Cardiac septum (tissue), 1 donor: ENCODE results near the gene TMEM79. TPM values are rescaled to one million over a fixed set of nuclear protein-coding genes. Genes with fewer than 3 reads are reported as not detected.

Experiments
- DNase-seq: peaks from one replicate; pipeline ENCODE4 v3.0.0-alpha.2; 2020; ENCODE audit warnings: low spot score
- intact Hi-C: fragments of 100-400 bp; cut with DNase I; formaldehyde crosslinking; loops from one replicate; pipeline ENCODE4 v1.14.0; 2022
- long read RNA-seq: library from polyadenylated mRNA; unstranded; transcript quantifications from one replicate; pipeline ENCODE4 v2.0.0, GENCODE V29; 2021
- total RNA-seq: library from RNA; stranded (reverse); fragmentation: NEBNext Ultra II Directional; extraction: Animal tissue kit (Norgen Biotek cat#: 25700); gene quantifications from one replicate; pipeline ENCODE4 v1.2.1, GENCODE V29; 2021
- donor health status: DM: no; HTN: no; CAD: no.

TMEM79 gene
- total RNA-seq, result 2.2 TPM
- long read RNA-seq, partial matches to known transcripts, result 3 of 5 reads
- long read RNA-seq, other reads (novel, unspliced or antisense), result 1 of 5 reads

GRCh38 chr1:156284112-156284511 lies at the start of gene TMEM79:
Gene TMEM79 (plus strand): TSS chr1:156284325. CDS start chr1:156285227, 902 bp downstream.
- intact Hi-C loops, result loop anchor here (5.0 kb wide), 1 partner anchor 122 kb away; no protein-coding TSS in a partner anchor

GRCh38 chr1:156236164-156236563 lies 48.0 kb upstream of the TMEM79 start:
- intact Hi-C loops, result no loop called here
- DNase-seq, result no peak

More at GRCh38 chr1:156284112-156284511, at the start of gene TMEM79:
- DNase-seq, result no peak

DNA sequence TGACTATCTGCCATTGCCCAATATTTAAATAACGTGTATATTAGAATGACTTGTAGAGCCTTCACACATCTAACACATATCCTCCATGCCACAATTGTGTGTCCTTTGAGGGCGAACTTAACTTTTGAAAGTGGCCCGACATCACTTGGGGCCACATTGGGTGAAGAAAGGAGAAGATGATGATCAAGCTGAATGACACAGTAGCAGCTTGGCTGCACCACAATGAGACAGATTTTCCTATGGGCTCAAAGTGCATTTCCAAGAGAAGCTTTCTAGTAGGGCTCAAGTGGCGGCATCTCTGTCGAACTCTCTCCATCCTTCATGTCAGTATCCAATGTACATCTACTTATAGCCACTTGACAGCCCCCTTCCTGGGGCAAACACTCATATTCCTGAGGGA lies 45.9 kb upstream of the TMEM79 start:
- DNase-seq, result no peak
- intact Hi-C loops, result no loop called here

GRCh38 chr1:156241311-156241811 lies 42.8 kb upstream of the TMEM79 start:
- no peak for DNase-seq
- intact Hi-C loops, result no loop called here

DNA sequence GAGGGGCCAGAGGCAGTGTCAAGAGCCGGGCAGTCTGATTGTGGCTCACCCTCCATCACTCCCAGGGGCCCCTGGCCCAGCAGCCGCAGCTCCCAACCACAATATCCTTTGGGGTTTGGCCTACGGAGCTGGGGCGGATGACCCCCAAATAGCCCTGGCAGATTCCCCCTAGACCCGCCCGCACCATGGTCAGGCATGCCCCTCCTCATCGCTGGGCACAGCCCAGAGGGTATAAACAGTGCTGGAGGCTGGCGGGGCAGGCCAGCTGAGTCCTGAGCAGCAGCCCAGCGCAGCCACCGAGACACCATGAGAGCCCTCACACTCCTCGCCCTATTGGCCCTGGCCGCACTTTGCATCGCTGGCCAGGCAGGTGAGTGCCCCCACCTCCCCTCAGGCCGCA lies 42.2 kb upstream of the TMEM79 start, which contains the start of gene BGLAP:
Gene BGLAP, plus strand, starts transcription at position 259 of the 400 bp plus-strand sequence. Its CDS starts 48 bp downstream, at position 307.
- intact Hi-C loops, result no loop called here
- DNase-seq, result no peak

GRCh38 chr1:156242738-156243137 lies 41.4 kb upstream of the TMEM79 start:
- no peak for DNase-seq
- intact Hi-C loops, result no loop called here

DNA sequence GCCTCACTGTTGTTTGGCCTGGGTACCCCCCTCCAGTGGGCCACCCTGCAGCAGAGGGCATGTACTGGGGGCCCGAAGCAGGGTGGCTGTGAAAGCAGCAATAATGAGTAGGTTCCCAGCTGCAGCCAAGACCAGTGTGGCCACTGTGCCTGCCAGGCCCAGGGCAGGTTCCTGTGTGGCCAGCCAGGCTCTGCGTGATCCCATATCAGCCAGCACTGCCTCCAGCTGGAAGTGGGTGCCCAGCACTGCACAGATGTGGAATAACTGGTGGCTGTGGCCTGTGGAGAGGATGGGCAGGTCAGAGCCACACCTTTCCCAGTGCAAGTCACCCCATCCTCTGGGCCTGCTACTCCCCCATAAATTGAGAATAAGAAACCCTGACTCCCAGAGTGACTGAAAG lies 40.0 kb upstream of the TMEM79 start:
- intact Hi-C loops, result no loop called here
- DNase-seq, result no peak

DNA sequence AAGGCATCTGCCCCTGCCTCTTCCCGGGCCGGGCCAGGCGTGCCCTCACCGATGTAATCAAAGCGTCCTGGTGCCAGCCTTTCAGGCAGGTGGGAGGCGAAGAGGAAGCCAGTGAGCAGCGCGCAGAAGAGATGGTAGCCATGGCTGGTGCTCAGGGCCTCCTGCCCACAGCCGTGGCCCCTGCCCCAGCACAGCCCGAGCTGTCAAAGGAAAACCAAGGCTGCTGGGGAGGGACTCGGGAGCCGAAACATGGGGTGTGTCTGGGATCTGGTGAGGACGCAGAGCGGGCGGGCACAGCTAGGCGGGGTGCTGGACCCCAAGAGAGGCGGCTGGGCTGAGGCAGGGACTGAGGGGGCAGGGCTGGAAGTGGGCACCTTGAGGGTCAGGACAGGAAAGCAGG lies 39.4 kb upstream of the TMEM79 start:
- intact Hi-C loops, result no loop called here
- no peak for DNase-seq

GRCh38 chr1:156245451-156246232 lies 38.5 kb upstream of the TMEM79 start:
- DNase-seq, result no peak

DNA sequence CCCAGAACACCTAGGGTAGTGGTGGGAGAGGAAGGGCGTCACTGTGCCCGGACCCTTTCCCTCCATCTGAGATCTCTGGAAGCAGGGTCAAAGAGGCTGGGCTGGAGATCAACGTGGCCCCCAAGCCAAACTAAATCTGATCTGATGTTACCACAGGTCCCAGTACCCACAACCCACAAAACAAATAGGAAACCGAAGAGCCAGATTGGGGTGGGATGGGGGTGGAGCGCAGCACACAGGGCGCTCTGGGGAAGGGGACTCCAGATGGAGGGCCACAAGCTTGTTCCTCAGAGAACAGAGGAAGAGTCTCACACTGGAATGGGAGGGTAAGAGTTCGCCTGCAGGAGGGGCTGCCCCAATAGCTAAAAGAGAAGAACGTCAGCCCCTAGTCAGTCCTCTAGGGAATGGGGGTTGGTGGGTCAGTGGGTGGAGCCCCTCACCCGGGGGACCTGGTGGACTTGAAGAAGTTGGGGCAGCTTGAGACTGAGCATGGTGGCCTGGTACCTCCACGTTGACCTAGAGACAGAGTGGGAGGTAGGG lies 37.8 kb upstream of the TMEM79 start:
- intact Hi-C loops, result no loop called here
- DNase-seq, result no peak

More at GRCh38 chr1:156245451-156246232, 38.5 kb upstream of the TMEM79 start:
- intact Hi-C loops, result no loop called here

GRCh38 chr1:156246781-156247459 lies 37.2 kb upstream of the TMEM79 start:
- intact Hi-C loops, result no loop called here
- no peak for DNase-seq

DNA sequence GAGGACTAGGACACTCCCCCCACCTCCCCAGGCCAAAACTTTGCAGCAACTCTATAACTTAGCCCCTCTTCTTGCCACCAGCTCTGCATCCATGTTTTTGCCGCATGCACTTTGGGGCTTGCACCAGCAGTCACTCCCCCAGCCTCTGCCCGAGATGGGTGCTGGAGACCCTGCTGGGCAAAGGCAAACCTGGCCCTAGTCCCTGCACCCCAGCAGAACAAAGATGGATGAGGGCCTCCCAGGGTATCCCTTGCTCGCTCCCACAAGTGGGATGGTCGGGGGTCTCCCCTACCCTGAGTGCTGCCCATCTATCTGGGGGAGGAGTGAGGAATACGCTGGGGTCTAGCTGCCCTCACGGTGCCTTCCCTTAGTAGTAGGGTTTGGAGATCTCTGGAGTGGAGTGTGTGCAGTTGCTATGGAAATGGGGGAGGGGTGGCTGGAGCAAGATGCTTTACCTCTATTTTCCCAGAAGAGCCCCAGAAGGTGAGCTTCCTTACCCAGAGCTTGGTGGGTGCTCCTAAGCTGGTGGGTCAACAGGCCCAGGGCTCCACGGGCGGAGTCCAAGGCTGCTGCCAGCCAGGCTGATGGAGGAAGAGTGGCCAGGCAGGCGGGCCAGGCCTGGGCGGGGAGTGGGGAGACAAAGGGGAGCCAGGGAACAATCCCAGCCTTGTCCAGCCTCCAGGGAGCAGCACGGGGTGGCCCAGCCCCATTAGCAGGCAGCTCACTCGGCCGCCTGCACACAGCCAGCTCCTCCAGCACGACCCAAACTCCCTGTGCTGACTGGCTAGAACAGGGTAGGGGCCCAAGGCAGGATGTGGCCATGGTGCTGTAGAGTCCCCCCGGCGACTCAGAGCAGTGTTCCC lies 36.4 kb upstream of the TMEM79 start, which contains the start of gene PAQR6:
Gene PAQR6, minus strand, starts transcription at position 597 of the 863 bp plus-strand sequence. CDS start 1,325 bp downstream, outside the sequence.
- intact Hi-C loops, result no loop called here
- DNase-seq, result no peak

DNA sequence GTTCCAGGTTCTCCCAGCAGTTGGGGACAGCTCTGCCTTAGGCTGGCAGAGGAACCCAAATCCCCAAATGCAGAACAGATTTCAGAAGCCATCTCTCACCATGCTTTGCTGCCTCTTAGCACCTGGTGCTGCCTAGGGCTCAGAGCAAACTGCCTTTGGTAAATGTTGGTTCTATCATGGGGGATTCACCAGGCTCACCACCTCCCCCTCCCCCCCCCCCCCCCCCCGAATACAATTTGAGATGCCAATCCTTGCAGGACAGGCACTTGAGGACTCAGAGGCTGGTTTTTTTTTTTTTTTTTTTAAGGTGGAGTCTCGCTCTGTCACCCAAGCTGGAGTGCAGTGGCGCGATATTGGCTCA lies 35.8 kb upstream of the TMEM79 start:
- no peak for DNase-seq
- intact Hi-C loops, result no loop called here

- intact Hi-C loops, result no loop called here
Observed at GRCh38 chr1:156249593-156249992, 34.5 kb upstream of the TMEM79 start.

GRCh38 chr1:156251527-156251926 lies 32.6 kb upstream of the TMEM79 start:
- no peak for DNase-seq
- intact Hi-C loops, result no loop called here

More at GRCh38 chr1:156249593-156249992, 34.5 kb upstream of the TMEM79 start:
- no peak for DNase-seq

DNA sequence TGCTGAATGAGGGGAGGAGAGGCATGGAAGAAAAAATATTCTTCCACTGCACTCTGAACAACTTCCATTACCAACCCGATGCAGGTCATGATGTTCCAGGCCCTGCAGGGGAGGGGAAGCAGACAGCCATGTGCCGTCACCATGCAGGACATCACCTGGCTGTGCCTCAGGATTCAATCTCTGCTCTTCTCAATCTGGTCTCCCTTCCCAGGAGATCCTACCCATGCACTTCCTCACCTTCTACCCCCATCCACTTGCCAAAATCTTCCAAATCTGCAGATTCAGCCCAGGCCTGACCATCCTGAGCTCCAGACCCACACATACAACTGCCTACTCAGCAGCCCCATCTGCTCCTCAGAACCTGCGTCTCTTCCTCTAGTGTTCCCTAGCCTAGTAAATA lies 30.5 kb upstream of the TMEM79 start:
- DNase-seq, result no peak

DNA sequence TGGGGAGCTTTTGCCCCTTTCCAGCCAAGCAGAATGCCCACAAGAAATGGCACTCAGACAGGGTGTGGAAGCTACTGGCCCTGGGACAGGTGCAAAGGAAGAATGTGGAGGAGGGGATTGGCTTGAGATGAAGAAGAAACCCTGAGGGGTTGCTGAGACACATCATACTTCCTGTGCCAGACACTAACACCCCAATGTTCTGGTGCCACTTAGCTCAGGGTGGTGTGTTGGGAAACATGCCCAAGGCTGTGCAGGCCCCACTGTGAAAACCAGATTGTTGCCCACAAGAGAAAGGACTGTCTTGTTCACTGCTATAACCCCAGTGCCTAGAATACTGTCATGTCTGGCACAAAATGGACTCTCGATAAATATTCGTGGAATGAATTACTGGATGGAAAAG lies 26.4 kb upstream of the TMEM79 start:
- DNase-seq, result no peak
- intact Hi-C loops, result no loop called here

More for the DNA sequence above, 30.5 kb upstream of the TMEM79 start:
- intact Hi-C loops, result no loop called here

GRCh38 chr1:156258859-156259258 lies 25.3 kb upstream of the TMEM79 start:
- DNase-seq, result no peak
- intact Hi-C loops, result no loop called here

DNA sequence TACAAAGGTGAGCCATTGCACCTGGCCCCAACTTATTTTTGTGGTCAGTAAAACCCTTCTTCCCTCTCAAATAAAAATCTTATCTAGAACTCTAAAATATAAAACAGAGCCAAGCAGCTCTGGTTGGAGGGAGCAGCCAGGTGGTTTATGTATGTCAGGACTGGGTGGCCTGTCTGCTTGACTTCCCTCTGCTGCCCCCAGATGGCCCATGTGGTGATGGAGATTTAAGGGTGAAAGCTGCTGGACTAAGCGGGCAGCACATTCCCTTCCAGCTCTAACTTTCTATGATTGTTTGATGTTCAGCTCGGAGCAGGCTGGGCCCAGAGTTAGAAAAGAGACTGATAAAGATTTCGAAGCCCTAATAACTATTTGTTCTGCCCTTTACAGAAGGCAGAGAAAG lies 24.3 kb upstream of the TMEM79 start:
- intact Hi-C loops, result no loop called here
- no peak for DNase-seq
